ENCODE measurements around the gene POFUT2.
"Not testable (repeated sequence)": the region's sequence is repeated elsewhere in the genome, so short reads cannot be mapped to it uniquely, and the experiment has no call there.

Gene POFUT2

DNA sequence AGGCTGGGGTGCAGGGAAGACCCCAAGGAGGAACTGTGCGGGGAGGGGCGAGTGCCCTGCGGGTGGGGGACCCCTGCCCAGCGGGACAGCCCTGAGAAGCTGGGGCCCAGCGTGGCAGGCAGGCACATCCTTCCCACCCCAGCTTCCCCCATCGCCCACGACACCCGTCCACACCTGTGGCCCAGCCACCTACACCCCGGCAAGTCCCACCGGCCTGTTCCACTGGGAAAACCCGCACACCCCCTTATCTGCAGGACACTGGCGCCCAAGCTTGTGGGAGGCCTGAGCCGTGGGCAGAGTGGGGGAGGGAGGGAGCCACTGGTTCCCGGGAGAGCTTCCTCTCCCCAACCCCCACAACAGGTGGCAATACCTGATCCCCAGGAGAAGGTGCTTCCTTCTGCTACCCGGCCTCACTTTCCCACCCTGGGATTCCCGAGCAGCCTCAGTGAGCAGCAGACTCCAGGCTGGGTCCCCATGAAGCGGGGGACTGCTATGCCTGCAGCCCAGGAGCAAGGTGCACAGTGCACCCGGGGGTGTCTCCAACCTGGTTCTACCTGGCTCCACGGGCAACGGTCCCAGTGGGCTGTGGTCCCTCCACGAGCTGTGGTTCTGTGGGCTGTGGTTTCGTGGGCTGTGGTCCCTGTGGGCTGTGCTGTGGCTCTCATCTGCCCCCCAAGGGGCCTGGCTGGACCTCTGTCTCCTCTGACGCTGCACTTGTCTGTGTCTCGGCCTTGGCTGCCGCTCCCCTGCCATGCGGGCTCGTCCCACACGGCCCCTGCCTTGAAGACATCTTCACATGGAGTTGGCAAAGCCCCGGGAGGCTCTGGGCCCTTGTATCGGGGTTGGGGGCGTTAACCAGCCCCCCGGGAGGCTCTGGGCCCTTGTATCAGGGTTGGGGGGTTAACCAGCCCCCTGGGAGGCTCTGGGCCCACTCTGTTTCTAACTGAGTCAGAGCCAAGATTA is 37.8 kb upstream of the POFUT2 start:
- no peak for DNase-seq

DNA sequence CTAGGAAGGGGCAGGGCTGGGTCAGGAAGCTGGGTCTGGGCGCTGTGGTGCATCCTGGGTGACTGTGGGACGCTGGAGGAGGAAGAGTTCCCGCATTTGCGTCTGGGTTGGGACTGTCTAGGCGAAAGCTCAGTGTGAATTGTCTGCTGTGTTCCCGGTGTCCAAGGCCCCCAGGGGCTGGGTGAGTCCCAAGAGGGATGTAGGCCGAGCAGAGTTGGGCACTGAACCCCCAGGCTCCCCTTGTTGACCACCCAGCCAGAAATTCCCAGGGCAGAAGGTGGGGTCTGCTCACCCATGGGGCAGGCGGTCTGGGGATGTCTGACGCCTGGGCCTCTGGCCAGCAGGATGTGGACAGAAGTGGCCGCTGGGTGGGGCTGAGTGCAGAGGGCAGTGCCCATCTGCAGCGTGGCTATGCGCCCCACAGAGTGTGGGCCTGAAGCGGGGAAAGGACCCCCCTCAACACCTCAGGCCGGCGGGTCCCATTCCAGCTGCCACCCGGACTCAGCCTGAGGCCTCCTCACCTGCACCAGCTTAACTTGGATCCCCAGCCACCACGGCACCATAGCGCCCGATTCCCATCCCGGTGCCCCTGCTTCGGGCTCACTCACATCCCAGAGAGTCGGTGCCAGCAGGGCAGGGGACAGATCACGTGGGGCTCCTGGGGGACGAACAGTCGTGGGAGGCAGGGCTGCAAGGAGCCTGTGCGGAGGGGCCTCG is 37.0 kb upstream of the POFUT2 start:
- no peak for DNase-seq

DNA sequence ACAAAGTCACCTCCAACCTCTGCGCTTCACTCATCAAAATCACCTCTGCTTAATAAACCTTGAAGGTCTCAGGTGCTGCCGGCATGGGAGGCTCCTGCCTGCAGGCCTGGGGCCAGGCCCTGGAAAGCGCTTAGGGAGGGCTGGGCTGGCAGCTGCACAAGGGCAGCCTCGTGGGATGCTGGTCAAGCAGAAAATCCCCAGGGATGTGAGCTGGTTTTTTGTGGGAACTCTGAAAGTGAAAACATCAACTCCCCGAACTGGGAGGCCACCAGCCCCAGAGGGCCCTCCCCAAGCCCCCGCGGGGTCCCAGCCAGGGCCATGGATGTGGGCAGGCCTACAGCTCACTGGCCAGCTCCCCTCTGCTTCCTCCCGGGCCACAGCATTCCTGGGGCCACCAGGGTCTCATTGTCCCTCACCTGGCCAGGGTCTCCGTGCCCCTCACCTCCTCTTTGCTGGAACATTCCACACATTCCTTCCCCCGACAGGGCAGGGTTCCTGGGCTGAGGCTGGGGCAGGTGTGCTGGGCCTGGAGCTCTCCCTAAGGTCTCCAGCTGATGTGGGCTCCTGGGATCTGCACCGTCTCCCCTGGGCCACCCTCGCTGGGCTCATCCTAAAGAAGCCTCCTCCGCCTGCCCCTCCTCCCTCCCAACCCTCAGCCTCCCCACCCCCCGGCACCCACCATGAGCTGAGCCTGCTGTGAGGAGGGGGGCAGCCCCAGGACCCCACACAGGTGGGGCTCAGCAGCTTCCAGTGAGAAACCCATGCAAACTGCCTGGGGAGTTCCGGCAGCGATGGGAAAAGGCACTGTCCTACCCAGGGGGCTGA is 36.0 kb upstream of the POFUT2 start:
- DNase-seq: no peak

DNA sequence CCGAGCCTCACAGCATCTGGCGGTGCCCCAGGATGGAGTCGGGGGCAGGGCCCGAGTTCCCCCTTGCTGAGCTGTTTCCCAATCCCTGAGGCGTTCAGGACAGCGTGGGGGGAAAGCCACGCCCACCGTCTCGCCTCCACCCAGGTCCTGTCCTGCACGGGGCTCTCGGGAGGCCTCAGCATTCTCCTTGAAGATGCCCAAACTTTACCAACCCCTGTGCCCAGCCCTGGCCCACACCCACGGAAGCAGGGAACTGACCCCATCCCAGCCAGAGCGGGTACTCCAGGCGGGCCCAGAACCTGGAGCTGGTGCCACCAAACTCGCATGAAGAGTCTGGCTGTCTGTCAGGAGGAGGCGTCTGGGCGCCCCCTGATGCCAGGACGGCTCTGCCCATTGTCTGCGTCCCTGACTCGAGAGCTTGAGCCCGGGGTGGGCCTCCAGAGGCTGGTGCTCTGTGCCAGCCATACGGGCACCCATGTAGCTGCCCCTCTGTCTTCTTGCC is 35.3 kb upstream of the POFUT2 start:
- no peak for DNase-seq

DNA sequence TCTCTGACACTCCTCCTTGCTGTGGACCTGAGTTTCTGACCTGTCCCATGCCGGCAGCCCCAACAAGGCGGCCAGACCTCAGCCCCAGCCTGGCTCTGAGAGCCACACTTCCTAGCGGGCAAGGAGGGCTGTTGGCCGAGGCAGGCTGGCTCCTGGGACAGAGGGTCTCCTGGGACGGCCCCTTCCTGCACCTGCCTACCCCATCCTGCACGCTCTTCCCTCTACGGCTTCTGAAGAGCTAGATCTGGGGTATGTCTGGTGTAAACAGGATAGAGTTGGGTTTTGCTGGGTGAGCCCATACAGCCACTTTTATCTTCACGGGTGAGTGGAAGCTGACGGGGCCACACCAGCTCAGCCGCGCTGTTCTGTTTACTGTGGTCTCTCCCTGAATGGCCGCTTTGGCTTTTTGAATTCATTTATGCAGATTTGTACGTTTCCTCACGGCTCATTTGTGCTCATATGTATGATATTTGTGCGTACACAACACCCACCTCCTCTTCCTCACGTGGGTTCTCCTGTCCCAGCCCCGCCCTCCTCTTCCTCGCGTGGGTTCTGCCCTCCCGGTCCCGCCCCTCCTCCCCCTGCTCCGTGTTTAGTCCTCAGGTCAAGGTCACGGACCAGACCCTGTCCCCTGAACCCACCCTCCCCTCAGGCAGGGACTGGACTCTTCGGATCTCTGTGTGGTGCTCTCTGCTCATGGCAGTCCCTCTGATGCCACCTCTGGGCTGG is 34.7 kb upstream of the POFUT2 start:
- no peak for DNase-seq

DNA sequence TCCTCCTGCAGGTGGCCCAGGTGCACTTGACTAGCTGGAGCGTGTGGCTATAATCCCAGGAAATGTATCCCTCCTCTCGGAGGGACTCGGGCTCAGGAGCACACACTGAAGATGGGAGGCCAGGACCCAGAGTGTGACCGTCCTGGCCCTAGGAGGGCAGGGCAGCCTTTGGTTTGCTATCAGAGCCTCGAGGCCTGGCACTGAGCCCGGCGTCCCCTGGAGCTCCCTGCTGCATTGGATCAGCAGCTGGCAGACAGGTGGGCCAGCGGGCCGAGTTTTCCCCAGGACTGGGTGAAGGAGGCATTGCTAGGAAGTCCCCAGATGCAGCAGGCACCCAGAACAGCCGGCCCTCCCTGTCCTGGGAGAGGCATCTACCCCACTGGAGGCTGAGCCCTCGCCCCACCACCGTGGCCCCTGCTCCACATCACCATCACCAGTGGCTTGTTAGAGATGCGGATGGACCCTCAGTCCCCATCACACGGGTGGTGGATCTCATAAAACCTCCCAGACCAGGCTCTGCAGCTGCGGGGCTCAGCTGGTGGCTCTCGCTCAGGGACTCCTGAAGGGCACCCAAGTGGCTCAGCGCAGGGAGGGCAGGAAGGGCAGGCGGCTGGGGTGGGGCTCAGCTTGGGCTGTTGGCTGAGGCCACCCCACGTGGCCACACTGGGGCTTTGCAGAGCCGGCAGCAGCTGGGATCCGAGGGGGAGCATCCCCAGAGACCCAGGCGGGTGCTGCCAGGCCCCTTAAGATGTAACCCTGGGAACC is 32.7 kb upstream of the POFUT2 start:
- no peak for DNase-seq

DNA sequence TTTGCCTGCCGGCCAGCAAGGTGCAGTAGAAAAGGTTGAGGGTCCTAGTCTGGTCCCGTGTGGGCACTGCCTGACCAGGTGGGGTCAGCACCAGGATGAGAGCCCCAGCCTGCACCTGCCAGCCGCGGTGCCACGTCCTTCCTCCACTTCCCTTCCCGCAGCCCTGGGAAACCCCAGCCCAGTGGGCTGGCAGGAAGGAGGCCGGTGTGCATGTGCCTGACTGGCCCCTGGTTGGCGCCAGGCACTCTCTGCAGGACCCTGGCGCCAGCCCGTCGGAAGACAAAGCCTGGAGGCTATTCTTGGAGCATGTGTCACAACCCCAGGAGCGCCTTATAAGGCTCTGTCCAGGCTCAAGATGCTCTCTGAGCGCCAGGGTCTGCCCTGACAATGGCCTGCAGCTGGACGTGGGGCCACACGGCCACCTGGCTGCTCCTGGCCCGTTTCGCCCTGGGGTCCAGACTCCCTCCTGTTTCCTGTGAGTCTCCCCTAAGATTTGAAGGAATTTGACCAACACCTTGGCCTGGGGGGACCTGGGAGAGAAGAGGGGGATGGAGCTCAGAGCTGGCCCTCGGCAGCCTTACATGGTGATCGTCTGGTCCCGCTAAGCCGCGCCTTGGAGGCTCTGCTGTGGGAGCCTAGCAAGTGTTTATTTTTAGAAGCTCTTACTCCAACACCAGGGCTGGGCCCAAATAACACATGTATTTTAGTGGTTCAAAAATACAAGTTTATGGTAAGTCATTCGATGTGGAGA is 31.9 kb upstream of the POFUT2 start:
- no peak for DNase-seq

DNA sequence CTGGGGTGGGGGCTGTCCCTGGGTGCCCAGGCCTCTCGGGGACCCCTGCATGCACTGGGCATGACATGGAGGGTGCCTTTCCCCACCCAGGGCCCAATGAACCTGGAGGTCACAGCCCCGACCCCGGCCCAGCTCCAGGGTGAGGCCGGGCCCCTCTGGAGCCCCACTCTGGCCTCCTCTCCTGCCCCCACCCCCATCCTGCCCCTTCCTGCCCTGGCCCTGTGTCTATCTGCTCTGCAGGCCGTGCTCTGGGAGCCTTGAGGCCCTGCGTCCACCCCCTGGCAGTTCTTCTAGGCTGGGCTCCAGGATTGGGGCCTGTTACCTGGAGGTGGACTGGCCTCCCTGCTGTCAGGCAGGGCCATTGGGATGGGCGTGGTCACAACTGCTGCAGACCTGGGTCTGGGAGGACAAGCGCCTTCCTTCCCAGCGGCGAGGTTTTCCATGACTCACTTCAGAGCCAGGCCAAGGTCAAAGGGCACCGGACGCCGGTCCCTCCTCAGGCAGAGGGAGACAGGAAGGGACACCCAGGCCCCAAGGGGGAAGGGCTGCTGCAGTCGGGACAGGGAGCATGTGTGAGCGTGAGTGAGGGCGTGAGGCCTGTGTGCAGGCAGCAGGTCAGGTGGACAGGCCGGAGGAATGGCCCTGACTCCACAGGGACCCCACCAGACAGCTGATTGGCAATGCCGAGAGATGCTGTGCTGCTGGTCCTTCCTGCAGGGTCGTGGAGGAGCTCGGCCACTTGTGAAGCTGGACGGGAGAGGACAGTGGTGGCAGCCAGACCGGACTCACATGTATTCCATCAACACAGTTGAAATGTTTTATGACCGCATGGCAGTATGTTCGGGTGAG is 31.1 kb upstream of the POFUT2 start:
- DNase-seq: no peak

DNA sequence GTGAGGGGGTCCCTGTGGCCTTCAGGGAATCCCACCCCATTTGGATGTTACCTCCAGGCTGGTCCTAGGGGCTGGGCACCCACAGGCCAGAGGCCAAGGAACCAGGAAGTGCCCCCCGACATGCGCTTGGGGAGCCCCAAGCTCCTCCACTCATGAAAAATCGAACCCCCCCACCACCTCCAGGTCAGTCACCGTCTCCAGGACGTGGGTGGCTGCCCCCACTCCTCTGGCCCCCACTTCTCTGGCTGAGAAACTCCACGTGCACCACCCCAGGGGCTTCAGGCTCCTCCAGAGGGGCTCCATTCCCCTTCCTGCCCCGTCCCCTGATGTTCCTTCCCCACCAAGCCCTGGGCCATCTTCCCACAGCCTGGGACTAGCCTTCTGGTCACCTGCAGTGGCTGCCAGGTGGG is 30.5 kb upstream of the POFUT2 start:
- no peak for DNase-seq

DNA sequence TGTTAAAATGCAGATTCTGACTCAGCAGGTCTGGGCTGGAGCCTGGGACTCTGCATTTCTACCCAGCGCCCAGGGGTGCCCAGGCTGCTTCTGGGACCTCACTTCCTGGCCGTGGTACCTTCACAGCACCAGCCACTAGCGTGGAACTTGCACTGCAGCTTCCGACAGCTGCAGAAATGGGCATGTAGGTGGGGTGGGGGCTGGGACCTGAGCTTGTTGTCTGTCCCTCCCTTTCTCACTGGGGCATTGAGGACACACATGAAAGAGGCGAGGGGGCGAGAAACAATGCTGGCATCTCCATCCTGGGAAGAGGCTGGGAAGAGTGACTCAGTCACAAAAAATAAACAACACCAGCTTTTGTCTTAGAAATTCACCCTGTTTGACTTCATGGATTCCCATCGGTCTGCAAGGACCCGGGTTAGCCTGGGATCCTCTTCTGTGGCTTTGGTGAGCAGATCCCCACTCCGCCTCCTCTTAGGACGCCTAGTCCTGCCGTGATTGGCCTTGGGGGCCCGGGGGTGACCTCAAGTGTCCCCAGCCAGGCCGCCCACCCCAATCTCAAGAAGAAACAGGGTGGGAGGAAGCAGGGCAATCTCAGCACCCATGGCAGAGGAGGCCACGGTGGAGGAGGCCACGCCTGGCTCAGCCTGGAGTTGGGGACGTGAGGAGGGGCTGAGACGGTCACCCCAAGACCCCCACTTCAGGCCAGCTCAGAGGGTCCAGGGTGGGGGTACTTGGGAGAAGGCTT is 29.9 kb upstream of the POFUT2 start:
- no peak for DNase-seq

DNA sequence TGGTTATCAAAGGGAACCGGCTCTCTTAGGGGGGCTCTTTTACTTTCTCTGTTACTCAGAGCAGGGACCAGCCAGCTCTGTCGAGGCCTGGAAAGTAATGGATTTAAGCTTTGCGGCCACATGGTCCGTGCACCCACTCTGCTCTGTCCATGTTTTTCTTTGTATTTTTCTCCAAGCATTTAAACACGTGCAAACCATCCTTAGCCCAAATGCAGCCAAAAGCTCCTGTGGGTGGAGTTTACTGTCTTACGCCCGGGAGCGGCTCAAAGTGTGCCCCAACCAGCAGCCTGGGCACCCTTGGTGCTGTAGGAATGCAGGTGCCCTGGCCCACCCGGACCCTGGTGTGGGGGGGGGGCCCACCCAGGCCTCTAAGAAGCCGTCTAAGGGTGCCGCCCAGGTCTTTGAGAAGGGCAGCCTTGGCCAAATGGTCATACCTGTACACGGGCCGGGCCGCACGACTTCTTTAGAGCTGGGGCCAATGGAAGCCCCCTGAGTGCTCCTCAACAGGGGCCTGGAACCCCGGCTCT is 29.2 kb upstream of the POFUT2 start:
- no peak for DNase-seq

DNA sequence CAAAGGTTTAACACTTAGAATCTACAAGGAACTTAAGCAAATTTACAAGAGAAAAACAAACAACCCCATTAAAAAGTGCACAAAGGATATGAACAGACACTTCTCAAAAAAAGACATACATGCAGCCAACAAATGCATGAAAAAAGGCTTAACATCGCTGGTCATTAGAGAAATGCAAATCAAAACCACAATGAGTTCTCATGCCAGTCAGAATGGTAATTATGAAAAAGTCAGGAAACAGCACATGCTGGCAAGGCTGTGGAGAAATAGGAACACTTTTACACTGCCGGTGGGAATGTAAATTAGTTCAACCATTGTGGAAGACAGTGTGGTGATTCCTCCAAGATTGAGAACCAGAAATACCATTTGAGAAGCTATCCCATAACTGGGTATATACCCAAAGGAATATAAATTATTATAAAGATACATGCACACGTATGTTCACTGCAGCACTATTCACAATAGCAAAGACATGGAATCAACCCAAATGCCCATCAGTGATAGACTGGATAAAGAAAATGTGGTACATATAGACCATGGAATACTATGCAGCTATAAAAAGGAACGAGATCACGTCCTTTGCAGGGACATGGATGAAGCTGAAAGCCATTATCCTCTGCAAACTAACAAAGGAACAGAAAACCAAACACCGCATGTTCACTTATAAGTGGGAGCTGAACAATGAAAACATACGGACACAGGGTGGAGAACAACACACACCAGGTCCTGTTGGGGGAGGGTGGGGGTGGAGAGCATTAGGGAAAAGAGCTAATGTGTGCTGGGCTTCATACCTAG is 28.2 kb upstream of the POFUT2 start:
- not testable (repeated sequence) for DNase-seq

DNA sequence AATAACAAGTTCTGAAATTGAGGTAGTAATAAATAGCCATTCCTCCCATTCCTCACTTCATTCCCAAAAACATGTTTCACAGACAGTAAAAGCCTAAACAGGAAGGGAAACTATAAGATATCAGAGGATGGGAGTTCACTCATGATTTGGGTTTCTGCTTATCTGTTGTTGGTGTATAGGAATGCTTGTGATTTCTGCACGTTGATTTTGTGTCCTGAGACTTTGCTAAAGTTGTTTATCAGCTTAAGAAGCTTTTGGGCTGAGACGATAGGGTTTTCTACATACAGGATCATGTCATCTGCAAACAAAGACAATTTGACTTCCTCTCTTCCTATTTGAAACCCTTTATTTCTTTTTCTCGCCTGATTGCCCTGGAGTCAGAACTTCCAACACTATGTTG is 26.0 kb upstream of the POFUT2 start:
- DNase-seq: no peak

DNA sequence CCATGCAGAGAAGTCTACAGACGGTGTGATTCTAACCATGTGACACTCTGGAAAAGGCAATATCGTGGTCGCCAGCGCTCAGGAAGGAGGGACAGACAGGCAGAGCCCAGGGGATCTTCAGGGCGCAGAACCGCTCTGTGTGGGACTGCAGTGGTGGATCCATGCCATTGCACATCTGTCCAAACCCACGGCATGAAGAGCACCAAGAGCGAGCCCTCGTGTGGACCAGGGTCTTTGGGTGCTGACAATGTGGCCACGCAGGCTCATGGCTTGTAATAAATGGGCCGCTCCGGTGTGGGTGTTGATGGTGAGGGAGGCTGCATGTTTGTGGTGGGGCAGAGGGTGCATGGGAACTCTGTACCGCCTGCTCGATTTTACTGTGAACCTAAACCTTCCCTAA is 25.3 kb upstream of the POFUT2 start:
- no peak for DNase-seq

DNA sequence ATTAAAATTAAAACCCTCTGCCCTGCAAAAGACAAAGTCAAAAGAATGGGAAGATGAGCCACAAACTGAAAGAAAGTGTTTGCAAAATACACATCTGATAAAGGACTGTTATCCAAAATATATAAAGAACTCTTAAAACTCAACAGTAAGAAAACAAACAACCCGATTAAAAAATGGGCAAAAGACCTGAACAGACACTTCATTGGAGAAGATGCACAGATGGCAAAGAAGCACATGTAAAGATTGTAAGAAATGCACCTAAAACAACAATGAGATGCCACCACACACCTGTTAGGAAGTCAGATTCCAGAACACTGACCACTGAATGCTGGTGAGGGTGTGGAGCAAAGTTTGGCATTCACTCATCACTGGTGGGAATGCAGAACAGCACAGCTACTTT is 24.6 kb upstream of the POFUT2 start:
- DNase-seq: no peak

DNA sequence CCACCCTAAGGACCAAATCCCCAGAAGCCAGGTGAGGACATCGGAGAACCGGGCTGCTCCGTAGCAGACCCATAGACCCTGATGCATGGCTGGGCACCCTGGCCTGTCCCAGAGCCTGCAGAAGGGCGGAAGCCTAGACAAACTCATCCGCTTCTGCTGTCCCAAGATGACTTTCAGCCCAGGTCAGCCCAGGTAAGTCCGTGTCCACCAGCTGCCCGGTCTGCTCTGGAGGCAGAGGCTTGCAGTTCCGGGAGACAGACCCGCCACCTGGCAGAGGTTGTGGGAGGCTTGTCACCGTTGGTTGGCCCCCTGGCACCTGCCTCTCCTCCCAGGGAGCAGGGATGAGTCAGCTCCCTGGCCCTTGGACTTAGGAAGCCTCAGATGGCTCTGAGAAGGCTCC is 22.8 kb upstream of the POFUT2 start:
- no peak for DNase-seq

DNA sequence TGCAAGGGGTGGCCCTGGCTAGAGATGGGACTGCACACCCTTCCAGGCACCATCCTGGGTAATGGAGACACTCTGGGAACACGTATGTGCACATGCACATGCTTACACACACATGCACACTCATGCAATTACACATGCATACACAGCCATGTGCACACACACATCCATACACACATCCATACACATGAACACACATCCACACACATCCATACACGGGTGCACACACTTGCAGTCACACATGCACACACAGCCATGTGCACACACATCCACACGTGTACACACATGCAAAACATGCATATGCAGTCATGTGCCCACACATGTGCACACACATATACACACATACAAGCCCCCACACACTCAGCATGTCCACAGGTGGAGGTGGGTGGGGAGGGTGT is 22.3 kb upstream of the POFUT2 start:
- no peak for DNase-seq

Measured in activated CD4-positive, alpha-beta T cell treated with anti-CD3 and anti-CD28 coated beads for 1 hour (primary cell).